NCI-H2196 treated with DMSO at 0.1 percent for 48 hours (cell line): ENCODE data around the gene IL1RN.
"Not testable (repeated sequence)": the region's sequence is repeated elsewhere in the genome, so short reads cannot be mapped to it uniquely, and the experiment has no call there.

Experiments
- DNase-seq: peaks from one replicate; lab custom pipeline; 2025; ENCODE audit not compliant: unreplicated experiment; lab: John Stamatoyannopoulos, UW

IL1RN gene

DNA sequence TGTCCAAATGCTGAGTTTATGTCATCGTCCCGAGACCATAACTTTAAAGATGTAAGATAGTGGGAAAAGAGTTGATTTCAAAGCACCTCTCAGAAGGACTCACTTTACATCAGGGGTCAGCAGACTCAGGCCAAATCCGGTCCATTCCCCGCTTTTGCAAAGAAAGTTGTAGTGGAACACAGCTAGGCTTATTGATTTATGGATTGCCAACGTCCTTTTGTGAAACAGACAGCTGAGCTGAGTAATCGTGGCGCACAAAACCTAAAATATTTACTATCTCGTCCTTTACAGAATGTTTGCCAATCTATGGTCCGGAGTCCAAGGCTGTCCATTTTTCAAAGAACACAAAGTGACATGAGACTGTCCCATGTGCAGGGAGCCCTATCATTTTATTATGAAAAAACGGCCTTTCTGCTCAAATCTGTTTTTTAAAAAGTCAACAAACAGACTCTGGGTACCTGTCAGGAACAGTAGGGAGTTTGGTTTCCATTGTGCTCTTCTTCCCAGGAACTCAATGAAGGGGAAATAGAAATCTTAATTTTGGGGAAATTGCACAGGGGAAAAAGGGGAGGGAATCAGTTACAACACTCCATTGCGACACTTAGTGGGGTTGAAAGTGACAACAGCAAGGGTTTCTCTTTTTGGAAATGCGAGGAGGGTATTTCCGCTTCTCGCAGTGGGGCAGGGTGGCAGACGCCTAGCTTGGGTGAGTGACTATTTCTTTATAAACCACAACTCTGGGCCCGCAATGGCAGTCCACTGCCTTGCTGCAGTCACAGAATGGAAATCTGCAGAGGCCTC is at the start of gene IL1RN:
IL1RN (plus strand) TSS at position 754 of the 801 bp plus-strand sequence; CDS start at position 781, 27 bp downstream.
- no peak for DNase-seq

DNA sequence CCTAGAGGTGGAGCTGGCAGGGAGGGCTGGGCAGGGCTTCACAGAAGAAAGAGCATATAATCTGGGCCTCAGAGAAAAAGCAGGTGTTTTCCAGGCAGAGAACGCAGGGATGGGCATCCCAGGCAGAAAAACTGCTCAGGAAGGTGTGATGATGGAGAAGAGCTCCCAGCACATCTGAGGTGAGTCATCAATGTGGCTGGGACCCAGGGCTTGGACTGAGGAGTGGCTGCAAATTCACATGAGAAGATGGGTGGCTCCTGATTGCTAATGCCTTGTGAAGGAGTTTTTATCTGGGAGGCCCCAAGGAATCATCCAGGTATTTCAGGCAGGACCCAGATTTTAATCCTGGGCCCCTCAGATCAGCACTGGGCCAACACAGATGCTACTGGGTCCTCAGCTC is 49.5 kb upstream of the IL1RN start:
- no peak for DNase-seq

DNA sequence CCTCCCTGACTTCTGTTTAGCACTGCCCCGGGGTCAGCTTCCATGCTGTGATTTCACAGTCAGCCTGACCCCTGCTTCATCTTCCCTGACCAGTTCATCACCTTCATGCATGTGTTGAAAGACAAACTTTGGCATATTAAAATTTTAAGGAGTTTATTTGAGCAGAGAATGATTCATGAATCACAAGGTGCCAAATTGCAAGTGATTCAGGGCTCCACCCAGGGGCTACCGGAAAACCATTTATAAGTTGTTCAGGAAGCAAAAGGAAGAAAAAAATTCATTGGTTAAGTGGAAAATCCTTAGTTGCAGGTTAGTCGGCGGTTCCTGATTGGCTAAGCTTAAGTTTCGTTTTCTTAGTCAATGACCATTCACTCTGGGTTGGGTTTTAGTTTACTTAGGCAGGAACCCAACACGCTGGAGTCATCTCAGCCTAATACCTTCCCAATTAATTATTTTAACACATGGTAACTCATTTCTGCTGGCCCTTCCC is 49.0 kb upstream of the IL1RN start:
- DNase-seq, result peak; percentile 52

DNA sequence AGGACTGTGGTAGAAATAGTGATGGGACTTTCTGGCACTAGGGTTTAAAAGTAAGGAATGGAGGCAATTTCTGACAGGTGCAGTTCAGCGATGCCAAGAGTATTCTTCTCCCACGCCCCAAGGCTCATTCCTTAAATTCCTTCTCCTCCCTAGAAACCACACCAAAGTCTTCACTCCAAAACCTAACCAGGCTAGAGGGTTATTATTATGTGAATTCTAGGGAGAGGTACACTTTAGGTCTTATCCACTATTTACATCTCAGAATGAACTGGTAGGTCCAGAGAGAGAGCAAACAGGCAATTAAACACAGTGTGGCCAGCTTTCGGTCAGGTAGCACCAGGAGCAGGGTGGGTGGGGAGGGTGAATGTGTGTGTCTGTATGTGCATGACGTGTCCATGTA is 48.3 kb upstream of the IL1RN start:
- no peak for DNase-seq

- no peak for DNase-seq
Observed at GRCh38 chr2:113080134-113080533, 47.3 kb upstream of the IL1RN start.

GRCh38 chr2:113081488-113082210 is 45.7 kb upstream of the IL1RN start:
- no peak for DNase-seq

GRCh38 chr2:113083296-113083695 is 44.1 kb upstream of the IL1RN start:
- no peak for DNase-seq

- no peak for DNase-seq
Observed at GRCh38 chr2:113084249-113085000, 43.0 kb upstream of the IL1RN start.

- no peak for DNase-seq
Observed at GRCh38 chr2:113085542-113085941, 41.9 kb upstream of the IL1RN start.

DNA sequence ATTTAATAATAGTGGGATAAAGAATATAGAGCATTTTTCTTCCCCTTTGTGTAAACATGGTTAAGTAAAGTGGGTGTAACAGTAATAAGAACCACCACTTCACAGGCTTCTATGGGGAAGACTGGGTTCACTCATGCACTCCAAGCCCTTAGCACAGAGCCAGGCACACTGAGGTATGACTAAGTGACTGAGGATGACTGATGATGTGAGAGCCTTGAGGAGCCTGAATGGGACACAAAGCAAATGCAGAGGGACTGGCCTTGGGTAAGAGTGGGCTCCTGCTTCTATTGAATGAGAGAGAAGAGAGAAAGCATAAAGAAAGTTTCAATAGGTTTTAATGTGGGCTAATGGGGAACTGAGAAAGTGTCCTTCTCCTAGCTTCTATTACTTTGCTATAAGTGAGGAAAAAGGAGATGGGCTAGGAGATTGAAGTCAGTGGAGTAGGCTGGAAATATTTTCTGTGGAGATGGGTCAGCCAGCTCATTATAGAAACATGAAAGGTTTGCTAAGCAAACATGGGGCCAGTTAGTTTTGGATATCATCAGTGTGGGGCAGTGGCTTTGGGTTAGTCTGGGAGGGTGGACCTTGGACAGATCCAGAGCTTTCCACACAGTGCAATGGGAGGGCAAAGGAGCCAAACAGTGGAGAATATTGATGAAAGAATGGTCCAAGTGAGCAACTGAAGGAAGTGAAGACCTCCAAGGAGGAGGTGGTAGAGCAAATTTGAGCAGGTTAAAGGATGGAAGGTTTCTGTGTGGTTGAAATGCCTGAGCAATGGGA is 39.0 kb upstream of the IL1RN start:
- DNase-seq, result no peak

DNA sequence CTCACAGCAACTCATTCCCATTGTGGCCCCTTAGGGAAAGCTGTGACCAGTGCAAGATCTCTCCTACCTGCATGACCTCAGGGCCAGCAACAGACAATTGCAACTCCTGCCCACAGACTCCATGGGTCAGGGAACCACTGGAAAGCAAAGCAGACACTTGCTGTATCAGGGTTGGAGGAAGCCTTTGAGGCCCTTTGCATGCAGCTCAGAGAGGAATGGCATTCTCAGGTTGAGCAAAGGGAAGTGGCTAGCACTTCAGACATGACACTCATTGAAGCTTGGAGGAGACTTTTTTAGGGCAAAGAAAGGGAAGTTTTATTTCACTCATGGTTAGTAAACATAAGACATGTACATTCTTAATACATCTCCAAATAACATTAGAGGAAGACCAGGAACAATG is 37.5 kb upstream of the IL1RN start:
- no peak for DNase-seq

- DNase-seq, result no peak
Observed at GRCh38 chr2:113091231-113091896, 36.0 kb upstream of the IL1RN start.

GRCh38 chr2:113092864-113093612 is 34.4 kb upstream of the IL1RN start:
- DNase-seq, result no peak

DNA sequence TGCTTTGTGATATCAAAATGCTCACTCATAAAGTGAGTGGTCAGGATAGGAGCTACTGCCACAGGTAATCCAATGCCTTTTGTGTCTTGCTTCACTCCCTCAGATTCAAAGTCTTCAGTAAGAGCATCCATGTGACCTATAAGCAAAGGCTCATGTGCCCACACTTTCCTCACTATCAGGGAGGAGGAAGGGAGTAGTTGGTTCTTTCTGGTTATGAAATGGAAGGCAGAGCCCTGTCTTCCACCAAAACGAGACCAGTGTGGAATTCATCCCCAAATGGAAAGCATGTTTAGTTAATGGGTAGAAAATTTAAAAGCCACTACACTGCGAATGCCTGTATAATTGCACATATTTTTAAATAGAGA is 33.8 kb upstream of the IL1RN start:
- no peak for DNase-seq

GRCh38 chr2:113096306-113096705 is 31.1 kb upstream of the IL1RN start:
- not testable (repeated sequence) for DNase-seq

DNA sequence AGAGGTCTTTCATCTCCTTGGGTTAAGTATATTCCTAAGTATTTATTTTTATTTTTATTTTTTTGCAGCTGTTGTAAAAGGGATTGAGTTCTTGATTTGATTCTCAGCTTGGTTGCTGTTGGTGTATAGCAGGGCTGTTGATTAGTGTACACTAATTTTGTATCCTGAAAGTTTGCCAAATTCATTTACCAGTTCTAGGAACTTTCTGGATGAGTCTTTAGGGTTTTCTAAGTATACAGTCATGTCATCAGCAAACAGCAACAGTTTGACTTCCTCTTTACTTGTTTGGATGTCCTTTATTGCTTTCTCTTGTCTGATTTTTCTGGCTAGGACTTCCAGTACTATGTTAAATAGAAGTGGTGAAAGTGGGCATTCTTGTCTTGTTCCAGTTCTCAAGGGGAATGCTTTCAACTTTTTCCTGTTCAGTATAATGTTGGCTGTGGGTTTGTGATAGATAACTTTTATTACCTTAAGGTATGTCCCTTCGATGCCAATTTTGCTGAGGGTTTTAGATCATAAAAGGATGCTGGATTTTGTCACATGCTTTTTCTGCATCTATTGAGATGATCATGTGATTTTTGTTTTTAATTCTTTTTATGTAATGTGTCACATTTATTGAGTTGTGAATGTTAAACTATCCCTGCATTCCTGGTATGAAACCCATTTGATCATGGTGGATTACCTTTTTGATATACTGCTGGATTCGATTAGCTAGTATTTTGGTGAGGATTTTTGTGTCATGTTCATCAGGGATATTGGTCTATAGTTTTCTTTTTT is 30.4 kb upstream of the IL1RN start:
- DNase-seq, result not testable (repeated sequence)

GRCh38 chr2:113098041-113098440 is 29.4 kb upstream of the IL1RN start:
- DNase-seq, result no peak

GRCh38 chr2:113098532-113098931 is 28.9 kb upstream of the IL1RN start:
- no peak for DNase-seq

- DNase-seq, result no peak
Observed at GRCh38 chr2:113102133-113102532, 25.3 kb upstream of the IL1RN start.
